SK-N-SH (cell line): ENCODE results near the gene KRT85.

ENCODE experiments used
- EP300 ChIP-seq, 2 experiments: IDR thresholded peaks; 2 replicates each; pipeline versions ENCODE4 v1.4.0 to v1.6.1; 2012; ENCODE audit warnings: borderline replicate concordance in 1 of 2, low read depth in 1 of 2, low read length in 1 of 2
- GATA2 ChIP-seq: sonication (generic); formaldehyde crosslinking; IDR thresholded peaks from 2 replicates; pipeline ENCODE4 v1.5.0; 2020; ENCODE audit warnings: mild to moderate bottlenecking, missing genetic modification reagents
- JUND ChIP-seq: IDR thresholded peaks from 2 replicates; pipeline ENCODE4 v1.4.0; 2012
- TAF1 ChIP-seq: IDR thresholded peaks from 2 replicates; pipeline ENCODE4 v1.6.1; 2012; ENCODE audit warnings: low read depth, mild to moderate bottlenecking, low read length, moderate library complexity, borderline replicate concordance
- TF ChIP-seq, protein P1 (sequence below): fragments of 200-600 bp; sonication (generic); IDR thresholded peaks from 2 replicates; pipeline ENCODE4 v1.6.1; 2017; ENCODE audit warnings: antibody characterized with exemption, mild to moderate bottlenecking, moderate library complexity

DNA sequence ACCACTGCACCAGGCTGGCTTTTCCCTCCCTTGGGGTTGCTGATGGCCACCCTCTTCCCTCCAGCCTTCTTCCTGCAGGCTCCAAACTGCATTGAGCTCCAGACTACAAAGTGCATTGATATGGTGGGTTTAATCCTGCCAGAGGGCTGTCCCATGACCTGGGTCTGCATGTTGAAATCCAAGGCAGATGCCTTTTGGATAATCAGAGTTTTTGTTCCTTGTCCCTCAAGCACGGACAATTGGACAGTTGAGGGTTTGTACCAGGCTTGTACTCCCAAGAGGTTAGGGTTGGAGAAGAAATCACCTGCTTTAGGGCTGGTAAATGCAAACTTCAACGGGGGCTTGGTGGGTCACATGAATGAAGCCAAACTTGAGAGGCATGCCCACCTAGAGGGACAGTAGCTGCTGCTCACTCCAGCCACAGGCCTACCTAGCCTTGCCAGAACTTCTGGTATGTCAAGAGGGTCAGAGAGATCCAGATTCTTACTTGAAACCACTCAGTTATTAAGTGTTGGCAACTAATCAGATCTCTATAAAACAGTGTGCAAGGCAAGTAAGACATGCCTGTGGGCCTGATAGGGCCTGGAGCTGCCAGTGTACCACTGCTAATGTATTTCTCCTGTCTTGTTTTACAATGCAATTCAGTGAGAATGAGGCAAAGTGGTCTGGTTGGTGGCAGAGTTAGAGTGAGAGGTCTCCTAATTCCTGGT, 24.3 kb downstream of the KRT85 start:
- no peak for TF ChIP-seq JUND
- no peak for TF ChIP-seq TAF1
- no peak for TF ChIP-seq EP300 (IDR thresholded peaks at IDR 0.05; ENCODE audit: borderline replicate concordance in 1 of 2, low read depth in 1 of 2, low read length in 1 of 2)
- TF ChIP-seq, protein P1, sequence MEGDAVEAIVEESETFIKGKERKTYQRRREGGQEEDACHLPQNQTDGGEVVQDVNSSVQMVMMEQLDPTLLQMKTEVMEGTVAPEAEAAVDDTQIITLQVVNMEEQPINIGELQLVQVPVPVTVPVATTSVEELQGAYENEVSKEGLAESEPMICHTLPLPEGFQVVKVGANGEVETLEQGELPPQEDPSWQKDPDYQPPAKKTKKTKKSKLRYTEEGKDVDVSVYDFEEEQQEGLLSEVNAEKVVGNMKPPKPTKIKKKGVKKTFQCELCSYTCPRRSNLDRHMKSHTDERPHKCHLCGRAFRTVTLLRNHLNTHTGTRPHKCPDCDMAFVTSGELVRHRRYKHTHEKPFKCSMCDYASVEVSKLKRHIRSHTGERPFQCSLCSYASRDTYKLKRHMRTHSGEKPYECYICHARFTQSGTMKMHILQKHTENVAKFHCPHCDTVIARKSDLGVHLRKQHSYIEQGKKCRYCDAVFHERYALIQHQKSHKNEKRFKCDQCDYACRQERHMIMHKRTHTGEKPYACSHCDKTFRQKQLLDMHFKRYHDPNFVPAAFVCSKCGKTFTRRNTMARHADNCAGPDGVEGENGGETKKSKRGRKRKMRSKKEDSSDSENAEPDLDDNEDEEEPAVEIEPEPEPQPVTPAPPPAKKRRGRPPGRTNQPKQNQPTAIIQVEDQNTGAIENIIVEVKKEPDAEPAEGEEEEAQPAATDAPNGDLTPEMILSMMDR = no peak
- TF ChIP-seq GATA2 (CRISPR knock-in tag) = no peak
